COLO829 (cell line): Measurements from ENCODE around the gene ERBB2.
"Not testable (repeated sequence)": the region's sequence is repeated elsewhere in the genome, so short reads cannot be mapped to it uniquely, and the experiment has no call there.

Source experiments
- DNase-seq: peaks from one replicate; pipeline ENCODE4 v3.0.0; 2012; ENCODE audit warnings: low spot score

ERBB2 gene

DNA sequence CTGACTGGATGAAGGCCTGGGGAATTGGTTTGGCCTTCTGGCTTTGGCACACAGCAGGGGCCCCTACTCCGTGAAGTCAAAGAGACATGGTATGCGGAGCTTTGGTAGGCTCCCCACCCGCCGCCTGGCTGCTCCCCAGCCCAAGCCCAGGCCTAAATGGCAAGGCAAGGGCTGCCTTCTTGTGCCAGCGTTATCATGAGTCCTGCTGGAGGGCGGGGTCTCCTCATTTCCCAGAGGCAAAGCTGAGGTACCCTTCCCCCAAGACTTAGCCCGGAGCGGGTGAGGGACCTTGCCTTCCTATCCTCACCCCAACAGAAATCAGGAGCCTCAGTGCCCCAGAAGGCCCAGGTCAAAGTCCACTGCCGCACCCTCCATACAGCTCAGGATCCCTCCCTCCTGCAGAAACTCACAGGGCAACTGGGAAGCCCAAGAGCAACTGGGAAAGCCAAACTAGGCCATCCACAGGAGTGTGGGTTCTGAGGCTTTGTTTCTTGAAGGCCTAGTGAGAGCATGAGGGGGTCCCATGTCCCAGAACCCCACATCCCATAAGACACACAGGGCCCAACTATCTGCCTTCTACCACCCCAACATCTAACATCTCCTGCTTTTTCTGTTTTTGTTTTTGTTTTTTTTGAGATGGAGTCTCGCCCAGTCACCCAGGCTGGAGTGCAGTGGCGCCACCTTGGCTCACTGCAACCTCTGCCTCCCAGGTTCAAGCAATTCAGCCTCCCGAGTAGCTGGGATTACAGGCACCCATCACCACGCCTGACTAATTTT is 21.3 kb upstream of the ERBB2 start:
- DNase-seq = no peak

DNA sequence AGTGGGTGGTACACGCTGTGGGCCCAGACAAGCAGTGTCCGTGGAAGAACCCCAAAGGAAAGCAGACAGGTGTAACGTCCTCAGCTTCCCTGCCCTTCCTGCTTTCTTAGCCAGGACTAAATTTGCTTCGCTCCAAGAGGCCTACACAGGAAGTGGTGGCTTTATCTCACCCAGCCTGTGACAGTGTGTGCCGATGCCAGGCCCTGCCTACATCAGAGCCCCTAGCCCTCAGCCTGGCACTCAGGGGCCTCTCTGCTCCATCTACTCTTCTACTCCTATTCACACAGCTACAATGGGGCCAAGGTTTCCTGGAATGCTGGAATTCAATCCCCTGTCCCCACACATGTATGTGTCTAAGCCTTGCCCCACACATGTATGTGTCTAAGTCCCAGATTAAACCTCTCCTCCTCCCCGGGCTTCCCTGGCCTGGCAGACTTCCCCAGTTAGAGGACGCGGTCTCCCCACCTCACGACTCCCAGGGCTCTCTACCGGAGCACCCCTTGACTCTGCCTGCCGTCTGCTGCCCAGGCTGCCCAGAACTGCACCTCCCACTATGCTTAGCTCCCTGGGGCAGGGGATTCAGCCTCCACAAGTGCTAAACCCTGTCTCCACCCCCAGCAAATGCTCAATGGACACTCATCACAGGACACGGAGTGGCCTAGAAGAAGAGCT is 20.2 kb upstream of the ERBB2 start:
- no peak for DNase-seq

DNA sequence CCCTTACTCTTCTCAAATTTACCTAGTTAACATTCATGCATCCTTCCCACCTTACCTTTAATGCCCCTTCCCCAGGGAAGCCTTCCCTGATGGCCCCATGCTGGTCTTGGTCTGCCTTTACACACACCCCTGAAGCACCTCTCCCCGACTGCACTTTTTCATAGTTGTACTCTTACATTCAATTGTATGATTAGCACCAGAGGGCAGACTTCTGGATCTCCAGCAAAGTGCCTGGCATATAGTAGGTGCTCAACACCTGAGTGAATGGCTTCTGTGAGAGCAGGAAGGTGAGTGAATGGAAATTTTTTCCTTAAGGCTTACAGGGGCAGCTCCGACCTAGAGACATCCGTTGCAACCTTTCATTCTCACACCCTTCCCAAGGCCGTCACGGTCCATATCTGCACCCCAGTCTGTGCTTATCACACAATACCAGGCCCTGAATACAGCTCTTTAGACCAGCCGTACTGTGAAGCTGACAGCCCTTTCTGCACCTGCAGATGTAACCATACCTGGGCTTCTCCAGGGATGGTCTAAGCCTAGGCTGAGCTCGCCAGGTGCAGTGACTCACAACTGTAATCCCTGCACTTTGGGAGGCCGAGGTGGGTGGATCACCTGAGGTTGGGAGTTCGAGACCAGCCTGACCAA is 16.4 kb upstream of the ERBB2 start:
- DNase-seq = no peak

DNA sequence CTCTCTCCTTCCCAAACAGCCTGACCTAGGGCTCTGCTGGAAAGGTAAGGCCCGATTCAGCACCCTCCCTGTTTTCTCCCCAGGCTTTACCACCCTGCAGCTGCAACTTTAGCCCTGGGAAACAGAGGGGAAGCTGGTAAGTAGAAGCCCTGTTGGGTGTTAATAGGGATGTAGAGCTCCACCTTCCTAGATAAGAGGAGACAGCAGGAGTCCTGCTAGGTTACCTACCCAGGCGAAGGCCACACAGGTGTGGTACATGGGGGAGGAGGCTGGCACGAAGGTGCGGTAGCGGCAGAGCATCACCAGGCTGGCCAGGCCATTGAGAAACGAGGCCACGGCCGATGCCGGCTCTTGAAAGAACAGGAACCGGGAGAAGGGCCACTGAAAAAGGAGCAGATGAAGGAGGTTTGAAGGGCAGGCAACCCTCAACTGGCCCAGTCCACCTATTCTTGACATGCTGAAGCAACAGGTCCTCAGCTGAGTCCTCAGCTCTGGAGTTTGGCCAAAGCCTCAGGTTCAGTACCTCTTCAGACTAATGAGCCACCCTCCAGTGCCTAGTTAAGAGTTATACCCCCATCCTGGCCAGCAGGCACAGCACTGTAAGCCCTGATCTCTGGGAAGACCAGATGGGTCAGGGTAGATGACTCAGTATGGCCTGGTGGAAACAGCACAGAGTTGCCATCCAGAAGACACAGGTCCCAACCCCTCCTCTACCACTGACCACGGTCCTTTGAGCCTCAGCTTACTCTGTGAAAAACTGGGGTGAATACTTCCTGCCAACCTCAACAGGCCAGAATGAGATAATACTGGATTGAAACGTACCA is 15.3 kb upstream of the ERBB2 start:
- DNase-seq = no peak

DNA sequence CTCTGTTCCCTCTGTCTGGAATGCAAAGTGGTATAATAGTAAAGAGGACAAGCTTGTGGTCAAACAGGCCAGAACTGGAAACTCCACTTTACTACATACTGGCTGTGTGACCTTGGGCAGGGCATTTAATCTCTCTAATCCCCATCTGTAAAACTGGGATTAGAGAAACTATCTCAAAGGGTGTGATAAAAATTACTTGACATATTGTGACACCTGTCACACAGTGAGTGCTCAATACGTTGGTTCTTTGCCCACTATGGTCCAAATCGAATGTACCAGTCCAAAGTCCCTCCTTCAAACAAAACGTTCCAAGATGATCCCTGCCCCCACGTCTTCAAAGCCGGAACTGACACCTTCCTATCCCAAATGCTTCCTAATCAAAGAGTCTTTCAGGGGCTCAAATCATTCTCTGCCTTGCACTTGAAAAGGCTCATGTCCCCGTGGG is 12.7 kb upstream of the ERBB2 start:
- DNase-seq = peak; percentile 31

DNA sequence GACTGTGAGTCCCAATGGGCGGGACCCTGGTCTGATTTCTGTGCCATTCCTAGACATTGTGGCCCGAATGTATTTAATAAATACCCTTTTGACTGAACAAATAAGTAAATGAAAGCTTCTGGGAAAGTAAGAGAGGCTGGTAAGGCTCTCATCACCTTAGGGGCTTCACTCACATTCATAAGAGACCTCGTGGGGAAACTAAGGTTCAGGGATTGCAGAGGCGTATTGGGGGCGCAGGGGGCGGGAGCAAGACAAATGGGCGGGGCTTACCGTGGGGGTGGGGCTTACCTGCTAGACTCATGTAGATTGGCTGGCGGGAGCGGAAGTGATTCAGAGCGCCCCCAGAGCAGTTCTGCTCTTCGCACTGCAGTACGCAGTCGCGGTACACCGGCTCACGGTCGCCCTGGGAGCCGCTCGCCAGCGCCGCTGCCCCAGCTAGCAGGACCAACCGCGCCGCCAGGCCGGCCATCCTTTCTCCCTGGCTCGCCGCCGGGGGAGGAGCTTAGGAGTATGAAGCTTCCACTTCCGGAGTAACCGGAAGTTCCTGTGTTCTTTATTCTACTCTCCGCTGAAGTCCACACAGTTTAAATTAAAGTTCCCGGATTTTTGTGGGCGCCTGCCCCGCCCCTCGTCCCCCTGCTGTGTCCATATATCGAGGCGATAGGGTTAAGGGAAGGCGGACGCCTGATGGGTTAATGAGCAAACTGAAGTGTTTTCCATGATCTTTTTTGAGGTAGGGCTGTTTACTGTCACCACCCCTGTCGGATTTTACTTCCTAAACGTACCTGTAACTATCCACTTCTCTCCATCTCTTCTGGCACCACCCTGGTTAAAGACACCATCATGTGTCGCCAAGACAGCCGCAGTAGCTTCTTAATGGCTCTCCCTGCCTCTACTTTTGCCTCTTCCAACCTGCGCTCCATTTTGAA is 12.1 kb upstream of the ERBB2 start, which contains the start of gene PGAP3:
Gene PGAP3 (minus strand): TSS at position 512 of the 929 bp plus-strand sequence. CDS start 43 bp downstream, at position 469.
- peak; percentile 99 for DNase-seq

DNA sequence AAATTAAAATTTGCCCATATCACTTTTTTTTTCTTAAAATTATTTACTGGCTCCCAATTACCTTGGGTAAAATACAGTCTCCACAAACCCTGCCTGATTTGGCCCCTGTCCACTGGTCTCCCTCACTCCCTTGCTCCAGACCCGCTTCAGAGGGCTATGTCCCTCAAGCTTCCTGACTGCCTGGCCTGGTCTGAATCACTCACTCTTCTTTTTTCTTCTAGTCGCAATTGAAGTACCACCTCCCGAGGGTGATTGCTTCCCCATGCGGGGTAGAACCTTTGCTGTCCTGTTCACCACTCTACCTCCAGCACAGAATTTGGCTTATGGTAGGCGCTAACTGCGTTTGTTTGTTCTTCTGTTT is 11.4 kb upstream of the ERBB2 start:
- DNase-seq = no peak

DNA sequence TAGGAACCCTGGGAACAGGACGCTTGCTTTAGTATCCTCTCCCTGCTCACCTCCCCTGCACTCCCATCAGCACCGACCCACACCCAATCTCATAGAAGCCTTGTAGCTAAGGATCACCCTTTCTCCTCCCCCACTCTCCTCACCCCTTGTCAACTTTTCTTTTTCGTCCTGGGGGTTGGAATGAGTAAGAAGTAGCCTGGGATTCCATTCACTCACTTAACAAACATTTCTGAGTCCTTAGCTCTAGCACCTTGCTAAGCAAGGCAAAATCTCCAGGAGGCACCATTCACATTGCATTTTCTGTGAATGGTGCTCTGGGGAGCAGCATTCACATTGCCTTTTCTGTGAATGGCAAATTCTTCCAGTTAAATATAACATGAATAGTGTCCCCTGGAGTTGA is 10.9 kb upstream of the ERBB2 start:
- no peak for DNase-seq

DNA sequence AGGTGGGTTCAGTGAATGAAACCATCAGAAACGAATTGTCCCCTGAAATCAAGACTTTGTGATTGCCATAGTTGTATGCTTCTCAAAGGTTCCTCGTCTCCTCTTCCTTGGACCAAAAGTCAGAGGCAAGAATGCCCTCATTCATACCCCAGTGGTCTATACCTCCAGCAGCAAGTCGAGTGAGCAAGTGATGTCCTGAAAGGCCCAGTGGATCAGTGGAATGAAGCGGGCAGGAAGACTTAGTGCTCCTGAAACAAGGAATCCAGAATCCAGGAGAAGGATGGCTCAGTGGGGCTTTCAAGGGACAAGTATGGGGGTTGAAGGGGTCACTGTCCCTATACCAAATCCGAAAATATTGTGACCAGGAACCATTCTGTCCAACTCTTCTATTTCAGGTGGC is 5.3 kb upstream of the ERBB2 start:
- no peak for DNase-seq

DNA sequence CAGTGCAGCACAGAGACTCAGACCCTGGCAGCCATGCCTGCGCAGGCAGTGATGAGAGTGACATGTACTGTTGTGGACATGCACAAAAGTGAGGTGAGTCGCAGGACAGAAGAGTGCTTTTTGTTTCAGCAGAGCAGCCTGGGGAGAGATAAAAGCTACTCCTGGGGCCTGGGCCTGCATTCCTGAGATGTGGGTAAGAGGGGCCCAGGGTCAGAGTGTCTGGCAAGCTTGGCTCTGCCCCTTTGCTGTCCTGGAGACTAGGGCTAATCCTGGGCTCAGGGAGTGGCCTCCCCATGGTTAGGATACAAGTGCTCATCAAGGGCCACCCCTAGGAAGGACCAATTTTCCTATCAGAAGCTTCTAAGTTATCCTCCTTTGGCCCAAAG is 4.8 kb upstream of the ERBB2 start:
- no peak for DNase-seq

DNA sequence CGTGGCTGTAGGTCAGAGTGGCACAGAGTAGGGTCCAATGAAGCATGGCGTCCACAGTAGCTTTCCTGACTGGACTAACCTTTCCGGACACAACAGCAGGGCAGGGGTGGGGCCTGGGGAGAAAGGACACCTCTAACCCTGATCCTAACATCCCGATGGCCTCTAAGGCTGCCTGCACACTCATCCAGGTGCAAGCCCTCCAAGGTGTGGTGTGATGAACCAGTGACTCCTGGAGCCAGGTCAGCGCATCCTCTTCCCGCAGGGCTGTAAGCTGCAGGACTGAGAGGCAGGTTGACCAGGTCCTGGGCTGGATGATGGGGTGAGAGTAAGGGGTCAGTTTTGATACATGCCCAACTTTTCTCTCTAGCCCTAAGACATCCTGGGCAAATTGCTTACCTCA is 3.1 kb upstream of the ERBB2 start:
- DNase-seq = no peak

DNA sequence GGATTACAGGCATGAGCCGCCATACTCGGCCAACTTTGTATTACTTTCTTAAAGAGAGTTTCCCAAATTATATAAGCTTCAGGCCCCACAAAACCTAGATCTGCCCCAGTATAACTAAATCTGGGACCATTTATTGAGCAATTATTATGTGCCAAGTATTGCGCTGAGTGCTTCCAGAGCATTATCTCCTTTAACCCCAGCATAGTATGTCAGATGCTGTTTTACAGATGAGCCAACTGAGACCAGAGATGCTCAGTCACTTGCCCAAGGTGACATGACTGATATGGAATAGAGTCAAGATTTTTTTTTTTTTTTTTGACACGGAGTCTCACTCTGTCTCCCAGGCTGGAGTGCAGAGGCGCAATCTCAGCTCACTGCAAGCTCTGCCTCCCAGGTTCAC is 1.9 kb upstream of the ERBB2 start:
- DNase-seq = no peak

DNA sequence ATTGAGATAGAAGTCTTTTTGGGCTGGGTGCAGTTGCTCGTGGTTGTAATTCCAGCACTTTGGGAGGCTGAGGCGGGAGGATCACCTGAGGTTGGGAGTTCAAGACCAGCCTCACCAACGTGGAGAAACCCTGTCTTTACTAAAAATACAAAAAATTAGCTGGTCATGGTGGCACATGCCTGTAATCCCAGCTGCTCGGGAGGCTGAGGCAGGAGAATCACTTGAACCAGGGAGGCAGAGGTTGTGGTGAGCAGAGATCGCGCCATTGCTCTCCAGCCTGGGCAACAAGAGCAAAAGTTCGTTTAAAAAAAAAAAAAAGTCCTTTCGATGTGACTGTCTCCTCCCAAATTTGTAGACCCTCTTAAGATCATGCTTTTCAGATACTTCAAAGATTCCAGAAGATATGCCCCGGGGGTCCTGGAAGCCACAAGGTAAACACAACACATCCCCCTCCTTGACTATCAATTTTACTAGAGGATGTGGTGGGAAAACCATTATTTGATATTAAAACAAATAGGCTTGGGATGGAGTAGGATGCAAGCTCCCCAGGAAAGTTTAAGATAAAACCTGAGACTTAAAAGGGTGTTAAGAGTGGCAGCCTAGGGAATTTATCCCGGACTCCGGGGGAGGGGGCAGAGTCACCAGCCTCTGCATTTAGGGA is 577 bp upstream of the ERBB2 start:
- DNase-seq = not testable (repeated sequence)

DNA sequence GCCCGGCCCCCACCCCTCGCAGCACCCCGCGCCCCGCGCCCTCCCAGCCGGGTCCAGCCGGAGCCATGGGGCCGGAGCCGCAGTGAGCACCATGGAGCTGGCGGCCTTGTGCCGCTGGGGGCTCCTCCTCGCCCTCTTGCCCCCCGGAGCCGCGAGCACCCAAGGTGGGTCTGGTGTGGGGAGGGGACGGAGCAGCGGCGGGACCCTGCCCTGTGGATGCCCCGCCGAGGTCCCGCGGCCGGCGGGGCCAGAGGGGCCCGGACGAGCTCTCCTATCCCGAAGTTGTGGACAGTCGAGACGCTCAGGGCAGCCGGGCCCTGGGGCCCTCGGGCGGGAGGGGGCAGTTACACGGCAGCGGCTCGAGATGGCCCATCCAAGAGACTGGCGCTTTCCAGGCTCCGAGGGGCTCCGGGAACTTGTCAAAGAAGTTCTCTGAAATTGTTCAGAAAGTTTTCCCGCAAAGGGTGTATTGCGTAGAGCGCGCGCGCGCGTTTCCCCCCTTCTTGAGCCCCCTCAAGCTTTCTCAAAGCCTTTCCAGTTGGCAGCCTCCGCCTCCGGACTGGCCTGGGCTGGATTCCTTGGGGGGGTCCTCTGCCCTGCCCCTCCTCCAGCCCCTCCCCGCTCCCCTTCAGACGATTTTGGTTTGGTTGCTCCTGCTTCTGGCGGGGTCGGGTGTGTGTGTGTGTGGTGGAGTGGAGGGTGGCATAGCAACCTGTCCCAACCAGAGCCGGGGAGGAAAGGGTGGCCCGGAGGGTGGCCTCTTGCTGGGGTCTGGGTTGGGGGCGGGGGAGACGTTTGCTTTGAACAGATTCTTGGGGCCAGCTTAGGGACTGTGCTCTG is 504 bp downstream of the ERBB2 start:
- DNase-seq = no peak

DNA sequence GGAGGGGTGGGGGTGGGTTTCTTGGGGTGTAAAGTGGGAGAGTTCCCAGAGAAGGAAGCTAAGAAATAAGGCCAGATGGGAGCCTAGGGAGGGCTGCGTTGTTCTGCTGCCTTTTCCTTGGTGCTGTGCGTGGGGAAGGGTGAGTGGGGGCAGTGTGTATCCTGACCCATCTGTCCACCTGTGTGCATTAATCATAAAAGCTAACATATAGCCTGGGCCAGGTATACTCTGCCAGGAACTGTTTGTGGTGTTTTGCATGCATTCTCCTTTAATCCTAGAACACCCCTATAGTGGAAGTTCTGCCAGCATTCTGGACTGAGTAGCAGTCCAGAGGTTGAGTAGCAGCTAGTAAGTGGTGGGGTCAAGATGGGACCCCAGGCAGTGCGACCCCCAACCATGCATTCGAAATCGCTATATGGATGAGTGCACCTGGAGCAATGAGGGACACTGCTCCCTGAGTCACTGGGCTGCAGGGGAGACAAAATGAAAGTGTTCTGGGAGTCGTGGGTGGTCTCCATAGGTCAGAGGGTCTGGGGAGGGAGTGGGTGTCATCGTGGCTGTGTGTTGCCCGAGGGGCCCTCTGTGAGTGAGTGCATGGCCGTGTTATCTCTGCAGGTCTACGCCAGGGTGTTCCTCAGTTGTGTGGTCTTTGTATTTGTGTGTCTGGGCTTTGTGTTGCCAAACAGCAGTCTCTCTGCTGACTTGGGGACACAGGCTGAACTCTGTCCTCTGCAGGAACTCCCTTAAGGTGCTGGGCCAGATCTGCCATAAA is 1.3 kb downstream of the ERBB2 start:
- no peak for DNase-seq

DNA sequence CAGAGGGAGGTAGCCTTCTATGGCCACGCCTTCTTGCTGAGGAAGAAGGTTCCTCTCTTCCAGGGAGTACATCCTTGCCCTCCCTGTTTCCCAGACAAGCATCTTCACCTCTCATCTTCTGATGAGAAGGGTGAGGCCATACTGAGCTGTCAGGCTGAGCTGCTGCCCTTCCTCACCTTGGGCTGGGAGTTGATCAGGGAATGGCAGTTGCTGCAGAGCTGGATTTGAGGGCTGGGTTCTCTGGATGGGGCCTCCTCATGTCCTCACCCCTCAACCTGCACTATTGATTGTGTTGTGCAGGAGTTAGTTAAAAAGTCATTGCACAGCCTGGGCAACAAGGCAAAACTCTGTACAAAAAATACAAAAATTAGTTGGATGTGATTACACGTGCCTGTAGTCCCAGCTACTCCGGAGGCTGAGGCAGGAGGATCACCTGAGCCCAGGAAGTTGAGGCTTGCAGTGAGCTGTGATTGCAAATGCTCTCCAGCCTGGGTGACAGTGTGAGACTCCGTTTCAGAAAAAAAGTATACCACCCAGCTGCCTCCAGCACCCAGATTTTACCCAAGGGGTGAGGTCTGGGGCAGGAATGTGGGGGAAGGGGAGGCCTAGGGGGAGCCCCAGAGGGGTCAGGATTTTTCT is 2.0 kb downstream of the ERBB2 start:
- DNase-seq = no peak

DNA sequence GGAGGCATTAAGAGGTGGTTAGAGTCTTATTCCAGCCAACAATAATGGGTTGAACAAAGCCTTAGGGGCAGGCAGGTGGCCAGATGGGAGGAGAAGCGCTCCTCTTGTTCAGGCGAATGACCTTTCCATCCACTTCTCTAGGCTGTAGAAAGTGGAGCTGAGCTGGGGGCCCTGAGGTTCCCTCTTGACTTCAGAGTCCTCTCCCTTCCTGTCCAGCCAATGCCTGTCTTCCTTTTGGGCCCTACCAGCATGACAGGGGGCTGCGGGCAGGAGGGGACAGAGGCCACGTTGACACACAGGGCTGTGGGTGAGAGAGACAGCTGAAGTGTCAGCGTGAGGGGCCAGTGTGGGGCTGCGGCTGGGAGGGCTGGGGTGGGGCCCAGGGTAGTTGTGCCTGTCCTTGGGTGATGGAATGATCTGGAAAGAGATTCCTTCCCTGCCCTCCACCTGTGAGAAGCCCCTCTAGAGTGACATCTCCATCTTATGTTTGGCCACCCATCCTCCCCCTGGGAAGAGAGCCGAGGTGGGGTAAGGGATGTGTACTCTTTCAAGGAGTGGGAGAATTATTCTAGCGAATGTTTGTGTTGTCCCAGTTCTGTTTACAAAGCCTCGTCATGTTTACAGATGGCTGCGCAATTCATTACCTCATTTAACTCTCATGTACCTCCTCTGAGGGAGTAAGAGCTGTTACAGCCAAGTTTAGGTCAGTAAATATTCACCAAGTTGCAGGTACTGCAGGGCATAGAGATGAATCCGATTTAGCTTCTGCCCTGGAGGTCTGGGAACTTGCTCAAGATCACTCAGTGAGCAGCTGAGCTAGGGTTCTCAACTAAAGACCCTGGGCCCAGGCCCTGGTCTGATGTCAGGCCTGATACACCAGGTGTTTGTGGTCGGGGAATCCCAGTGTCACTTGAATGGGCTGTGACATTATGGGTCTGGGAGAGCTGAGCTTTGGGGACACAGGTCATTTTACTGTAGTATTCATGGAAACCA is 3.3 kb downstream of the ERBB2 start:
- no peak for DNase-seq
